Stomach (tissue), 9 donors: ENCODE measurements around the gene MYD88. TPM values are rescaled to one million over a fixed set of nuclear protein-coding genes. Genes with fewer than 3 reads are reported as not detected.

Experiments used
- DNase-seq, 2 donors: peaks; one replicate each; pipeline versions ENCODE4 v3.0.0 to v3.0.0-alpha.2; 2013 to 2019
- H3K27ac ChIP-seq, 5 donors: fragments of 200-600 bp in 4 of 5; sonication (generic) in 4 of 5; one replicate each; pipeline ENCODE4 v1.5.1; 2013 to 2019; ENCODE audit warnings: mild to moderate bottlenecking in 1 of 5, moderate library complexity in 1 of 5
- H3K27me3 ChIP-seq, 3 donors: fragments of 200-600 bp; sonication (generic); one replicate each; pipeline ENCODE4 v1.5.1; 2017 to 2019; ENCODE audit warnings: mixed run types in 1 of 3
- H3K36me3 ChIP-seq, 4 donors: fragments of 200-600 bp; sonication (generic); 1 replicate in 3 of 4; 2 replicates in 1 of 4; pipeline ENCODE4 v1.5.1; 2016 to 2019
- H3K4me1 ChIP-seq, 4 donors: fragments of 200-600 bp; sonication (generic); one replicate each; pipeline ENCODE4 v1.5.1; 2016 to 2019
- H3K4me3 ChIP-seq, 4 donors: fragments of 200-600 bp; sonication (generic) in 3 of 4; one replicate each; pipeline ENCODE4 v1.5.1; 2016 to 2019; ENCODE audit warnings: mild to moderate bottlenecking in 1 of 4
- H3K9me3 ChIP-seq, 4 donors: fragments of 200-600 bp; sonication (generic); one replicate each; pipeline ENCODE4 v1.5.1; 2016 to 2019
- EP300 ChIP-seq: sonication (generic); formaldehyde crosslinking; IDR thresholded peaks from one replicate; pipeline ENCODE4 v1.6.1; 2017; ENCODE audit warnings: antibody characterized with exemption
- POLR2A ChIP-seq, 4 donors: fragments of 450-650 bp; IDR thresholded peaks; one replicate each; pipeline ENCODE4 v1.6.1; 2016; ENCODE audit warnings: antibody characterized with exemption in 4 of 4, control low read depth in 2 of 4, mild to moderate bottlenecking in 1 of 4, moderate library complexity in 1 of 4
- POLR2AphosphoS5 ChIP-seq, 3 donors: sonication (generic); formaldehyde crosslinking; IDR thresholded peaks; one replicate each; pipeline ENCODE4 v1.6.1; 2016; ENCODE audit warnings: antibody characterized with exemption in 3 of 3
- WGBS, 5 donors: extraction: QIAGEN DNeasy Blood & Tissue Kit in 3 of 5; methylation state at CpG; one replicate each; pipeline versions ENCODE4 v1.1.5 to v1.1.7; 2013 to 2018; 5-methylcytosine and 5-hydroxymethylcytosine counted together
- intact Hi-C: fragments of 100-400 bp; cut with DNase I; formaldehyde crosslinking; loops from one replicate; pipeline ENCODE4 v1.15.1; 2023; ENCODE audit warnings: low total_unique reads
- polyA plus RNA-seq, 3 donors: library from polyadenylated mRNA; stranded (reverse); fragments of 200-250 nt; gene quantifications; one replicate each; pipeline ENCODE4 v1.2.3, GENCODE V29; 2013
- total RNA-seq, 5 donors: library from RNA; depleted of rRNA; stranded (reverse); fragments of >200 nt; gene quantifications; one replicate each; pipeline versions ENCODE4 v1.1.0 to v1.2.3, GENCODE V29; 2014 to 2016
- TF ChIP-seq, protein P1 (sequence below), 7 experiments: fragments of 450-650 bp in 4 of 7; fragments of 200-600 bp in 3 of 7; sonication (generic) in 3 of 7; IDR thresholded peaks; one replicate each; pipeline ENCODE4 v1.5.1; 2016 to 2019; ENCODE audit warnings: antibody characterized with exemption in 7 of 7, control low read depth in 2 of 7, mild to moderate bottlenecking in 1 of 7
- donor health status: healthy with polysubstance abuse.
- donor health status: Bipolar disorder and iron deficiency.
- donor health status: healthy.

Gene MYD88
- total and polyA plus RNA-seq, 8 donors, result 9.0 to 67.8 (median 31.9) TPM

DNA sequence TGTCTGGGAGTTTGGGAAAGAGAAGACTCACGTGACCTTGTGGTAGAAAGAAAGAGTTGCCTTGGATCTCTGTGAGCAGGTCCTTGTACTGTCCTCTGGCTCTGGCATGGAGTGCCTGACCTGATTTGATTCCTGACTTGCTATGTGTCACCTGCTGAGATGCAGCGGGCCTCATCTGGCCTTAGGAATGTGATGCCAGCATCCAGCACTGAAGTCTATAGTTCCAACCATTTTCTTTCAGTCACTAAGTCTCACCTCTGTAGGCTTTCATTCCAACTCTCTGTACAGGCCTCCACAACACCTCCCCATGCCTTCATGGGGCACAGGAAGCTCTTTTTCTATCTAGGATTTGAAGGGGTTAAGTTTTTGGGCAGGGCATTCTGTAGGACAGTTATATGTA, 14.8 kb downstream of the MYD88 start:
- Histone ChIP-seq H3K27ac (peak overlapping the region in 3 of 5 donors; percentile 23 to 54 (median 52)), H3K36me3 (no peaks in the 10 kb centered on the region), H3K4me3 (no peak overlapping the region), H3K27me3 (no peaks in the 10 kb centered on the region), H3K4me1 (peaks cover 0 to 32% (median 0%) of the 10 kb centered on the region in 4 donors), H3K9me3 (no peaks in the 10 kb centered on the region)
- no peak for TF ChIP-seq POLR2A (IDR thresholded peaks at IDR 0.05)
- no peak for TF ChIP-seq EP300
- TF ChIP-seq, protein P1, sequence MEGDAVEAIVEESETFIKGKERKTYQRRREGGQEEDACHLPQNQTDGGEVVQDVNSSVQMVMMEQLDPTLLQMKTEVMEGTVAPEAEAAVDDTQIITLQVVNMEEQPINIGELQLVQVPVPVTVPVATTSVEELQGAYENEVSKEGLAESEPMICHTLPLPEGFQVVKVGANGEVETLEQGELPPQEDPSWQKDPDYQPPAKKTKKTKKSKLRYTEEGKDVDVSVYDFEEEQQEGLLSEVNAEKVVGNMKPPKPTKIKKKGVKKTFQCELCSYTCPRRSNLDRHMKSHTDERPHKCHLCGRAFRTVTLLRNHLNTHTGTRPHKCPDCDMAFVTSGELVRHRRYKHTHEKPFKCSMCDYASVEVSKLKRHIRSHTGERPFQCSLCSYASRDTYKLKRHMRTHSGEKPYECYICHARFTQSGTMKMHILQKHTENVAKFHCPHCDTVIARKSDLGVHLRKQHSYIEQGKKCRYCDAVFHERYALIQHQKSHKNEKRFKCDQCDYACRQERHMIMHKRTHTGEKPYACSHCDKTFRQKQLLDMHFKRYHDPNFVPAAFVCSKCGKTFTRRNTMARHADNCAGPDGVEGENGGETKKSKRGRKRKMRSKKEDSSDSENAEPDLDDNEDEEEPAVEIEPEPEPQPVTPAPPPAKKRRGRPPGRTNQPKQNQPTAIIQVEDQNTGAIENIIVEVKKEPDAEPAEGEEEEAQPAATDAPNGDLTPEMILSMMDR (IDR thresholded peaks at IDR 0.05), result no peak
- TF ChIP-seq POLR2AphosphoS5 (IDR thresholded peaks at IDR 0.05), result no peak
- intact Hi-C loops, result no loop called here
- 93 to 100% (median 95%) methylated on average over 2 of the region's 2 CpGs for WGBS, 5 donors
- DNase-seq, result no peak

DNA sequence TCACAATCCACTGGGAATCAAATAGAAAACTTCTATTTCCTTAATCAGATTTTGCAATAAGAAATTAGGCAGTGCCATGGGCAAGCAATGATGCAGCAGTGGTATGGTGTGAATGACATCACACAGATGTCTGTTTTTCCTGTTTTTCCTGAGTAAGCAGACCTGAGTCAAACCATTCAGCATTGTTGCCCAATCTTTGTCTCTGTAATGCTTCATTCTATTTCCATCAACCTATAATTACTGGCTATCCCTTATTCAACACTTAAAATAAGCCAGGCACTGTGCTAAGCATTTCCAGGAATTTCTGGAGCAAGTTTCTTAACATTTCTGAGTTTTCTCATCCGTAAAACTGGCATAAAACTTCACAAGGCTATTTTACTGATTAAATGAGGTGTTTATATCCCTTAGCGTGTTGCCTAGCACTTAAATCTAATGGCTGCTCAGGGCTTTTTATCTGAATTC, 15.6 kb downstream of the MYD88 start:
- no peaks in the 10 kb centered on the region for H3K36me3 ChIP-seq
- DNase-seq, result peak in 1 of 2 donors; percentile 60
- H3K9me3 ChIP-seq, result no peaks in the 10 kb centered on the region
- intact Hi-C loops, result no loop called here
- no peak overlapping the region for H3K4me3 ChIP-seq
- TF ChIP-seq EP300, result no peak
- TF ChIP-seq POLR2AphosphoS5 (IDR thresholded peaks at IDR 0.05), result peak in 2 of 3 donors; percentile 25 to 39
- TF ChIP-seq, protein P1 (IDR thresholded peaks at IDR 0.05), result no peak
- peaks cover 0 to 32% (median 0%) of the 10 kb centered on the region in 4 donors for H3K4me1 ChIP-seq
- no peaks in the 10 kb centered on the region for H3K27me3 ChIP-seq
- H3K27ac ChIP-seq, result peak overlapping the region in 3 of 5 donors; percentile 14 to 54 (median 52)
- 67 to 85% (median 77%) methylated on average over 2 of the region's 2 CpGs for WGBS, 5 donors

DNA sequence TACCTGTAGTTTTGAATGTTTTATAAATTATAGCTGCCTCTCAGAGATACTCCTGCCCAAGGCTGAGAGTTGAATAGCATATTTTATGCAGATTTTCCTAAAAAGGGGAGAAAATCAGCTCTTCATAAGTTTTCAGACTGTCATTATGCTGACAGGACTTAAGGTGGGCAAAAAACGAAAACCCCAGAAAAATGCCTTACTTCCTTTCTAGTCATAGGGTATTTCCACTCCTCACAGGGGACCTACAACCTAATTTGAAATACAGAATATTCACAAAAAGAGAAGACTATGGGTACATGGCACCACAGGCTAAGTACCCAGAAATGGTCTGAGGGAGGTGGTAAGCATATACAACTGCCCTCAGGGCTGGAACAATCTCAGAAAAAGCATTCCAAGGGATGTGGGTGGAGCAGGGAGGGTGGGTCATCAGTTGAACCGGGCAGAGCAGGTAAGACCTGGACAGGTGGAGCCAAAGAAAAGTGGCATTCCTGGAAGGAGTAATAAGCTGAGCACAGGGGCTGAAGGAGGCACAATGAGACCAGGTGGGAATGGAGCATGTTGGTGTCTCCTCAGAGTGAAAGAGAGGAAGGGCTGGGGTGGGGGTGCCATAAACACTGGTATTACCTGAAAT, 16.3 kb downstream of the MYD88 start:
- peak overlapping the region in 2 of 5 donors; percentile 52 to 54 for H3K27ac ChIP-seq

DNA sequence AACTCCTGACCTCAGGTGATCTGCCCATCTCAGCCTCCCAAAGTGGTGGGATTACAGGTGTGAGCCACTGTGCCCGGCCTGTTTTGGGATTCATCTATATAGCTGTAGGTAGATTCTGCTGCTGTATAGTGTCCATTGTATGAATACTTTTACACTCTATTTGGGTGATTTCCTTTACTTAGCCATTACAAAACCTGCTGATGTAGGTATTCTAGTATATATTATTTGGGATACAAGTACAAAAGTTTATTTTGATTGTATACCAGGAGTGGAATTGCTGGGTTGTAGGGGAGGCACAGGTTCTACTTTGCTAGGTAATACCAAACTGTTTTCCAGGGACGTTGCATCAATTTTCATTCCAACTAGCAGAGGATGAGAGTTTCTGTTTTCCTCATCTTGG, 17.4 kb downstream of the MYD88 start:
- H3K27ac ChIP-seq, result no peak overlapping the region
- 93 to 96% (median 94%) methylated on average over 2 of the region's 2 CpGs for WGBS, 5 donors
- no peak for TF ChIP-seq POLR2AphosphoS5 (IDR thresholded peaks at IDR 0.05)
- TF ChIP-seq, protein P1 (IDR thresholded peaks at IDR 0.05), result no peak
- no peak for TF ChIP-seq EP300
- TF ChIP-seq POLR2A (IDR thresholded peaks at IDR 0.05), result no peak

More for the DNA sequence above, 16.3 kb downstream of the MYD88 start:
- TF ChIP-seq, protein P1 (IDR thresholded peaks at IDR 0.05), result no peak
- peak in 1 of 3 donors; percentile 26 for TF ChIP-seq POLR2AphosphoS5 (IDR thresholded peaks at IDR 0.05)
- no peak for TF ChIP-seq EP300
- no peaks in the 10 kb centered on the region for H3K27me3 ChIP-seq
- intact Hi-C loops, result no loop called here
- H3K36me3 ChIP-seq, result no peaks in the 10 kb centered on the region
- H3K9me3 ChIP-seq, result no peaks in the 10 kb centered on the region
- no peak overlapping the region for H3K4me3 ChIP-seq
- WGBS, 5 donors, result 49 to 59% (median 58%) methylated on average over 2 of the region's 2 CpGs
- peaks cover 0 to 32% (median 0%) of the 10 kb centered on the region in 4 donors for H3K4me1 ChIP-seq
- DNase-seq, result peak in 1 of 2 donors; percentile 75

More for the DNA sequence above, 17.4 kb downstream of the MYD88 start:
- no peak overlapping the region for H3K4me3 ChIP-seq
- peaks cover 0 to 32% (median 0%) of the 10 kb centered on the region in 4 donors for H3K4me1 ChIP-seq
- H3K27me3 ChIP-seq, result no peaks in the 10 kb centered on the region
- intact Hi-C loops, result no loop called here
- H3K9me3 ChIP-seq, result no peaks in the 10 kb centered on the region
- no peak for DNase-seq
- H3K36me3 ChIP-seq, result no peaks in the 10 kb centered on the region
